GM18870 (cell line): ENCODE data around the gene NTN3.

ENCODE experiments used
- ATAC-seq: cut with Tn5 transposase; IDR thresholded peaks from one replicate; pipeline ENCODE4 v1.9.1; 2021; ENCODE audit warnings: moderate library complexity; ENCODE audit not compliant: unreplicated experiment

The NTN3 gene

GRCh38 chr16:2465653-2466415 is 5.3 kb upstream of the NTN3 start:
- ATAC-seq = no peak

DNA sequence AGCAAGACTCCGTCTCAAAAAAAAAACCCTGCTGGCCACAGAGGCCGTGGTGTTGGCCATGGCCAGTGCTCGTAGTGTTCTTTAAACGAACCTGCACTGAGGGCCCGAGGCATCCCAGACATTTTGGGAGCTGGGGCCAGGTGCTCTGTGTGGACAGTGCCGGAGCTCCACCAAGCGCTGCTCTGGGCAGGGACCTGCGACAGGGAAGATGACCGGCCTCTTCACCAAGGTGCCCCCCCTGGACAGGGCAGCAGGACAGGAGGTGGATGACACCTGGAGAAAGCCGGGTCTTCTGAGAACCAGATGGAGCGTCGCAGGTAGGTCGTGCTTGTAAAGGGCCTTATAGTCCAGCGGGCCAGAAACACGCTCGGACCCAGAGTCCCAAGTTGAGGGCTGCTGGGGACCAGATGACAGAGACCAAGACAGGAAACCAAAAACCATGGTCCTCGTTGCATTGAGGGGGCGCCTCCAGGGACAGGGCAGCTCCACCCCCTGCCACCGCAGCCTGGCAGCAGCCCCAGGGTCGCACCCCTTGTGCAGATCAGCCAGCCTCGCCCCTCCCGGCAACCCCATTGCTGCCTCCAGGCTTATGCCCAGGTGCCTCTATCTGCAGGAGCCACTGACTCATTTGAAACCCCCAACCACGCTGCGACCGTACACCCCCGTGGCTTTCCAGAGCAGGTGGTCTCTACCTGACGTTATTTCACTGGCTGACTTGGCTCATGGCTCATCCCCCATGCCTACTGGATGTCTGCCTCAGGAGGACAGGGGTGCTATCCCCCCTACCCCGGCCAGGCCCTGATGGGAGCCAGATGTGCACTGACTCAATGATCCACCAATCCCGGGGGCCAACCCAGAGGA is 4.2 kb upstream of the NTN3 start:
- ATAC-seq = no peak

GRCh38 chr16:2467528-2468232 is 3.4 kb upstream of the NTN3 start:
- ATAC-seq = no peak

- ATAC-seq = no peak
Observed at GRCh38 chr16:2468233-2468724, 2.8 kb upstream of the NTN3 start.

DNA sequence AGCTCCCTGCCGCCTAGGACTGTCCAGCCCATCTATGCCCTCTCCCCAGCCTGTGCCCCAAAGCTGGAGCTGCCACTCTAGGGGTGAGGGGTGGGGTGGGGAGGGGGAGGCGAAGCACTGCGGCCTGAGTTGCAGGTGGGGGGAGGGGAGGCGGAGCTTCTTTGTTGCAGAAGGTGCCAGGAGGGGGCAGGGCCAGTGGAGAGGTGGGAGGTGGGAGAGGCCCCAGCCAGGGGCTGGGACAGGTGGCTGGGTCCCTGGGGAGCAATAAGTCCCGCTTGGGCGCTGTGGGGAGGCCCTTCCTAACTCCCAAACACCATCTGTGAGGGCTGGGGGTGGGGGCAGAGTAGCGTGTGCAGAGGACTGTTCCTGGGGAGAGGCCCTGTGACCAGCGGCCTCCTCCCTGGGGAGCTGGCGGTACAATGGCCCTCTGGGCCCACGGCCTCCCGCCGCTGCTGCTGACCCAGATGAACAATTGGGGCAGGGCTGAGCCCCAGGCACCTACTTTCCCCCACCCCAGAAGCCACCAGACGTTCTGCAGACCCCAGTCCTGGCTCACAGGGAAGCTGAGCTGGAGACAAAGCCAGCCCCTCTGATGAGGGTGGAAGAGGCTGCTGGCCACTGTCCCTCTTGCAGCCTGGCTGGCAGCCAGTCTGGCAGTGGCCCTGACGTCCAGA is 2.2 kb upstream of the NTN3 start:
- ATAC-seq = no peak

DNA sequence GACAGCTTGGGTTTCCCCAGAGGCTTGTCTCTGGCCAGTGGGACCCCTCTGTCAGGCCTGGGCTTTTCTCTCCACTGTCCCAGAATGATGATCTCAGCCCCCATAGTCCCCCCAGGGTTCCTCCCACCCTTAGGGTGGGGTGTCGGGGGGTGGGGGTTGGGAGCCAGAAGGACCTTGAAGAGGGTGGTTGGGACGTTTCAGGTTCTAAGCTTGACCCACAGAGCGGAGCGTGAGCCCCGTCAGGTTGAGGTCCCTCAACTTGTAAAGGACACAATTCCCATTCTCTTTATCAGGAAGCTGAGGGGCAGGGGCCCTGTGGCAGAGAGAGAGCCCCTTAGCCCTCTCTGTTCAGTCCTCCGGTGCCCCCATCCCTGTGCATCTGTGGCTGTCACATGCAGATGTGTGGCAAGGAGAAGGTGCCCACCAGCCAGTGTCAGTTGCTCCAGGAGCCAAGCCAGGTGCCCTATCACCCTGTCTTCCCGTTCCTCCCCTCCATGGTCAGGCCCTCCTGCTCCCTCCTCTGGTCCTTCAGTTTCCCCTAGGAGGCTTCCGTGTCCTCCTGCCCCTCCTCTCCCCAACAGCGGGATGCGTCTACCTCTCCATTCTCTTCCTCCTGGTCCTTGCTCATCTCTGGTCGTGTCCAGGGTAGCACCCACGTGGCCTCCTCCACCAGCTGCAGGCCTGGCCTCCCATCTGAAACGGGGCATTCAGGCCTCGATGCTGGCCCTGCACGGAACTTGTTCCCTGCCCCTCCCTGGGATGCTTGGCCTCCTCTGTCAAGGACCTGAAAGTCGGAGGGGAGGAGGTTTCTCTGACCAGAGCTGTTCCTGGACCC is 1.5 kb upstream of the NTN3 start:
- no peak for ATAC-seq

GRCh38 chr16:2470234-2470601 is 879 bp upstream of the NTN3 start:
- no peak for ATAC-seq

- no peak for ATAC-seq
Observed at GRCh38 chr16:2470603-2471015, 488 bp upstream of the NTN3 start.

- no peak for ATAC-seq
Observed at GRCh38 chr16:2471653-2472487, 773 bp downstream of the NTN3 start.

DNA sequence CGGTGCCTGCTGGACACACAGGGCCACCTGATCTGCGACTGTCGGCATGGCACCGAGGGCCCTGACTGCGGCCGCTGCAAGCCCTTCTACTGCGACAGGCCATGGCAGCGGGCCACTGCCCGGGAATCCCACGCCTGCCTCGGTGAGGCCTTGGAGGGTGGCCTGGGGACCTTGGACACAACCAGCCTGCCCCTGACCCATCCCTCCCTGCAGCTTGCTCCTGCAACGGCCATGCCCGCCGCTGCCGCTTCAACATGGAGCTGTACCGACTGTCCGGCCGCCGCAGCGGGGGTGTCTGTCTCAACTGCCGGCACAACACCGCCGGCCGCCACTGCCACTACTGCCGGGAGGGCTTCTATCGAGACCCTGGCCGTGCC is 1.4 kb downstream of the NTN3 start:
- no peak for ATAC-seq

DNA sequence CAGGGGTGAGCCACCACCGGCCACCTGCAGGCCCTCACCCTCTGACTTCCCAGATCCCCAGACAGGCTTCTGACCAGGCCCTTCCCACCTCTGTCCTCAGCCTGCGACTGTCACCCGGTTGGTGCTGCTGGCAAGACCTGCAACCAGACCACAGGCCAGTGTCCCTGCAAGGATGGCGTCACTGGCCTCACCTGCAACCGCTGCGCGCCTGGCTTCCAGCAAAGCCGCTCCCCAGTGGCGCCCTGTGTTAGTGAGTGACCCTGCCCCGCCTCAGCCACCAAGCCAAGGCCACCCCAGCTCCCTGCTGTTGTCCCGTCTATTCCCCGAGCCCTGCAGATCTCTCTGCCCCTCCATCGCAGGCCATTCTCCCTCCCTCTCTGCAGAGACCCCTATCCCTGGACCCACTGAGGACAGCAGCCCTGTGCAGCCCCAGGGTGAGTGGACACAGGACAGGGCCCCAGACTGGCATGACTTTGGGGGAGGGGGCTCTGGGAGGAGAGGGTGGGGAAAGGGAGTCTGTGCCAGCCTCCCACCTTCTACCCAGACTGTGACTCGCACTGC is 1.9 kb downstream of the NTN3 start:
- no peak for ATAC-seq

DNA sequence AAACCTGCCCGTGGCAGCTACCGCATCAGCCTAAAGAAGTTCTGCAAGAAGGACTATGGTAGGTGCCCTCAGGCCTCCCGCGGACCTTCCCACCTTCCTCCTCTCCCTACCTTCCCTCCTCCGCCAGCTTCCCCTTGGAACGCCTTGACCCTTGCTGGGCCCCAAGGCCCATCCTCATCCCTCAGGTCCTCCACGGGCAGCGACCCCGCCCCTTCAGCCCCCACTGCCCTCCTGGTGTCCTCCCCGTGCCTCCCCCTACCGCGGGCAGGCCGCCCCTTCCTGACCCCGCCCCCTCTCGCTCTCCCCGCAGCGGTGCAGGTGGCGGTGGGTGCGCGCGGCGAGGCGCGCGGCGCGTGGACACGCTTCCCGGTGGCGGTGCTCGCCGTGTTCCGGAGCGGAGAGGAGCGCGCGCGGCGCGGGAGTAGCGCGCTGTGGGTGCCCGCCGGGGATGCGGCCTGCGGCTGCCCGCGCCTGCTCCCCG is 2.4 kb downstream of the NTN3 start:
- ATAC-seq = no peak

GRCh38 chr16:2473999-2474876 is 3.1 kb downstream of the NTN3 start:
- no peak for ATAC-seq

- no peak for ATAC-seq
Observed at GRCh38 chr16:2474877-2475412, 3.8 kb downstream of the NTN3 start, which contains the start of gene TBC1D24. TBC1D24 (plus strand) TSS chr16:2475127; CDS start chr16:2496149, 21,022 bp downstream.

DNA sequence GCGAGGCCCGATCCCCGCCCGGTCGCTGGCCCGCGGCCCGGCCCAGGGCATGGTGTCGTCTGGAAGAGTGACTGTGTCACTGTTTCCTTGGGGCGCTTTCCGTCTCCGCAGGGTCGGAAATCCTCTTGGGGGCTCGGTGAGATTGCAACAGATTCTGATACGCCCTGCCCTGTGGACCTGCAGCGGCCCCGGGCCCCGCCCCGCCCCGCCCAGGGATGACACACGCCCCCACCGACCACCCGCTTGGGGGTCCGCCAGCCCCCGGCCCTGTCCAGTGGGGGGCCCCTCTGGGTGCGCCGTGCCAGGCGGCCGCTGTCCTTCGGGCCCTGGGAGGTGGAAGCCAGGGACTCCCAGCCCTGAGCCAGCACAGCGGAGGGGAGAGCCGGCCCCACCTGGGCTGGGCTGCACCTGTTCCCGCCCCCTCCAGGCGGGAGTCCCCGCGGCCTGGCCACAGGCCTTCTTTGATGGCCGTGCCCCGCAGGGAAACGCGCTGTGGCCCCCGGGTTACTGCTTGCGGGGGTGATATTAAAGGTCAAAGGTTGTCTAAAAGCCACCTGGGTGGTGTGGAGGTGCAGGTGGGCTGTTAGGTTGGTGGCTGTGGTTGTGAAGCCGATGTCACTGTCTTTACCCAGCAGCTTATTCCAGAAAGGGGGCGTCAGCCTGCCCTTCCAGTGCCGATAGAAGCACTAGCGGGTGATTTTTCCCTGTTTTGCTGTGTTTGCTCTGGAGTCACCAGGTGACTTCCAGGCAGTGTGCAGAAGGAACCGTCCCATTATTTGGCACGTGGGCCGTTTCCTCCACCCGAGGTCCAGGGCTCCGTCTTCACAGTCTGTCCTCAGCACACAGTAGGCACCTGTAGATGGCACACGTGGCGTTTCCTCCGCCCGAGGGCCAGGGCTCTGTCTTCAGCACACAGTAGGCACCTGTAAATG is 4.6 kb downstream of the NTN3 start:
- ATAC-seq = no peak

- no peak for ATAC-seq
Observed at GRCh38 chr16:2476345-2476720, 5.2 kb downstream of the NTN3 start.
